Ramos (cell line): ENCODE data around the gene CCDC92.
"Not testable (repeated sequence)": the region's sequence is repeated elsewhere in the genome, so short reads cannot be mapped to it uniquely, and the experiment has no call there.

ENCODE experiments used
- in situ Hi-C: fragments of 300-500 bp; cut with MboI; formaldehyde crosslinking; loops from one replicate; pipeline ENCODE4 v1.14.3; 2022; ENCODE audit warnings: low sequenced_read_pairs; ENCODE audit not compliant: unreplicated experiment

CCDC92 gene

GRCh38 chr12:123952037-123952436, 20.6 kb downstream of the CCDC92 start:
- in situ Hi-C loops = no loop called here

- in situ Hi-C loops = no loop called here
Observed at GRCh38 chr12:123951467-123951866, 21.2 kb downstream of the CCDC92 start.

- in situ Hi-C loops = no loop called here
Observed at GRCh38 chr12:123950476-123951349, 21.9 kb downstream of the CCDC92 start.

- in situ Hi-C loops = no loop called here
Observed at GRCh38 chr12:123949770-123950165, 22.9 kb downstream of the CCDC92 start.

GRCh38 chr12:123948796-123949769, 23.5 kb downstream of the CCDC92 start:
- in situ Hi-C loops = no loop called here

- in situ Hi-C loops = no loop called here
Observed at GRCh38 chr12:123948401-123948795, 24.2 kb downstream of the CCDC92 start.

- in situ Hi-C loops = not testable (repeated sequence)
Observed at GRCh38 chr12:123947531-123947930, 25.1 kb downstream of the CCDC92 start.

- in situ Hi-C loops = not testable (repeated sequence)
Observed at GRCh38 chr12:123946516-123947505, 25.8 kb downstream of the CCDC92 start.

GRCh38 chr12:123946152-123946515, 26.5 kb downstream of the CCDC92 start:
- in situ Hi-C loops = no loop called here

- in situ Hi-C loops = no loop called here
Observed at GRCh38 chr12:123945287-123946151, 27.1 kb downstream of the CCDC92 start.

GRCh38 chr12:123944696-123945095, 27.9 kb downstream of the CCDC92 start:
- in situ Hi-C loops = no loop called here

- in situ Hi-C loops = no loop called here
Observed at GRCh38 chr12:123943816-123944215, 28.8 kb downstream of the CCDC92 start.

- in situ Hi-C loops = no loop called here
Observed at GRCh38 chr12:123942911-123943648, 29.6 kb downstream of the CCDC92 start.

GRCh38 chr12:123942238-123942653, 30.4 kb downstream of the CCDC92 start:
- in situ Hi-C loops = no loop called here

GRCh38 chr12:123941624-123942237, 30.9 kb downstream of the CCDC92 start:
- in situ Hi-C loops = no loop called here

- in situ Hi-C loops = no loop called here
Observed at GRCh38 chr12:123941000-123941399, 31.6 kb downstream of the CCDC92 start.

- in situ Hi-C loops = no loop called here
Observed at GRCh38 chr12:123940627-123940966, 32.0 kb downstream of the CCDC92 start.
